GM19463 (cell line): ENCODE results near the gene BTN2A1.
"Not testable (repeated sequence)": the region's sequence is repeated elsewhere in the genome, so short reads cannot be mapped to it uniquely, and the experiment has no call there.

Source experiments
- ATAC-seq: cut with Tn5 transposase; IDR thresholded peaks from one replicate; pipeline ENCODE4 v1.9.1; 2021; ENCODE audit warnings: mild to moderate bottlenecking, moderate library complexity; ENCODE audit not compliant: unreplicated experiment

Gene BTN2A1

DNA sequence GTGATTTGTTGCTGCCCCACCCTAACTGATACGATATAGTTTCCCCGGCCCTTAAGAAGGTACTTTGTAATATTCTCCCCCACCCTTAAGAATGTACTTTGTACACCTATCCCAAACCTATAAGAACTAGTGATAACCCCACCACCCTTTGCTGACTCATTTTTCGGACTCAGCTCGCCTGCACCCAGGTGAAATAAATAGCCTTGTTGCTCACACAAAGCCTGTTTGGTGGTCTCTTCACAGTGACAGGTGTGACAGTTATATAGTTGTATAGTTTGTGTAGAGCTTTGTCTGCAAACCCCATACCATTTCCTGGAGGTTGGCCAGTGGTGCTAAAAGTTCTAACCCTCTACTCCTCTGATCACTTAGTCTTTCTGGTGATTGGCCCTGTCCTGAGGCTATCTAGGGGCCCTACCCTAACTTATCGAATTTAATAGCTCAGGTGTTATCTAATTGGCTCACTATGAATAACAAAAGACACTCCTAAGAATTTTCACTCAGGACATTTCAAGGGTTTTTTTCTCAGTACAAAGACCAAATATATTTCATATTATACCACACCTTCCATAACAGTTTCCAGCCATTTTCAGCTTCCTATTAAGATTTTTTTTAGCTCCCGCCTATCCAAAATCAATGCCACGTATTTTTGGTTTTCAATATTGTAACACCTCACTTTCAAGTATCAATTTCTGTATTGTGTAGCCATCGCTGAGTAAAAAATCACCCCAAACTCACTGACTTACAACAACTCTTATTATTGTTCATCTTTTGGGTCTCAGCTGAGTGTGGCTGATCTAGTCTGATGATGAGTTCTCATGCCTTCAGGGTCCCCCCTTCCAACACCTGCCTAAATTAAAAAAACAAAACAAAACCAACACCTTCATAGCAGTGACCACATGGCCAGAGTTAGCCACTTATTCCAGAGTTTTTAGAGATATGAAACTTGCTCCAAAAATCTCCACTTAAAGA lies 32.5 kb downstream of the BTN2A1 start:
- no peak for ATAC-seq

DNA sequence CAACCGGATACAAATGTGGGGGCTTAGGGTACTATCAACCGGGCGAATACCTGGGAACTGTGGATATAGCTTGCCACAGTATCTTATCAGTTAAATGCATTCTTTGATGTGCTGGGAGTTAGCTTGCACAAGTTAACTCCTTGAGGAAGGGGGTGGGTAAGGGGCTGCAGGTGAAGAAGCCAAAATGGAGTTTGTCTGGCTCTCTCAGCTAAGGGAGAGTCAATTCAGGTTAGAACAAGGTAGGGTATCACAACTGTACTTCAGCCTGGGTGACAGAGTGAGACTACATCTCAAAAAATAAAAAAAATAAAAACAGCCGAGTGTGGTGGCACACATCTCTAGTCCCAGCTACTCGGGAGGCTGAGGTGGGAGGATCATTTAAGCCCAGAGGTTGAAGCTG lies 33.8 kb downstream of the BTN2A1 start:
- no peak for ATAC-seq

DNA sequence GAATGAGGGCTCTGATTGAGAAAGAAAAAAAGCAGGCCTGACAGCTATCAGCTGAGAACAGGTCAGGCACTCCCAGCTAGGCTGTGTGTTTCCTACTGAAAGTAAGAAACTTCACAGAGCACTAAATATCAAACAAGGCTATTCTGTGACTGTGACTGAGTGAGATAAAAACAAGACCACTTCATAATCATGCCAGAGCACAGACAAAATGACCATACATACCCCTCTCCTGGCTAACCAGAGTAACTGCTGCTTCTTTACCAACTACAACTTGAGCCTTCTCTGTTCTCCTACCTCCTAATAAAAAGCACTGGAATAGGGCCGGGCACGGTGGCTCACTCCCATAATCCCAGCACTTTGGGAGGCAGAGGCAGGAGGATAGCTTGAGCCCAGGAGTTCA lies 35.5 kb downstream of the BTN2A1 start:
- no peak for ATAC-seq

DNA sequence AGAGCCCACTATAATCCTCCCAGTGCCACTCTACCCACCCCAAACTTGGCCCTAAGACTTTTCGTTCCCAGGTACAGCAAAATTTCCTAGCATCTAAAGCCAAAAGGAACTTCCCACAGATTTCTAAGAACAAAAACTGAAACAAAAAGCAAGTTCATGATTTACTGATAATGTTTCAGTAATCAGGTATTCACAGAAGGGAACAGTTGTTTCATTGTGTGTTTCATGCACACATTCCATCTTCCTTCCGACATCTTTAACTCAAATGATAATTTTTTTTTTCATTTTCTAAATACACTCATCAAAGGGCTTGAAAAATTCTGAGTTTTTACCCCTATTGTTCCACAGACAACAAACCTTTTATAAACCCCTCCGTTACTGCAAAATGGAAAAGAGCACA lies 36.4 kb downstream of the BTN2A1 start:
- ATAC-seq: no peak

DNA sequence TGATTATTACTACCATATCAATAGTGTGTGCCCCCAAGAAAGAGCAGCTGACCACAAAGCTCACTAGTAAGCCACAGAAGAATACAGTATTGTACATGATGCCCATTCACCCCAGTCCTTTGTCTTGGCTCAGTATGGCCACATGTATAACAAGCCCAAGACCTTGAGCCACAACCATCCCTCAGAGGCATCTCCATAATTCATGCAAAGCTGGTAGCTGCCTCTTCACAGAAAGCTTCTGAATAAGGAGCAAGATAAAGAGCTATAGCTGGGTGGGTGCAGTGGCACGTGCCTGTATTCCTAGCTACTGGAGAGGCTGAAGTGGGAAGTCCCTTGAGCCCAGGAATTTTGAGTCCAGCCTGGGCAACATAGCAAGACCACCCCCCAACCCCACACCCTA lies 37.5 kb downstream of the BTN2A1 start:
- no peak for ATAC-seq

DNA sequence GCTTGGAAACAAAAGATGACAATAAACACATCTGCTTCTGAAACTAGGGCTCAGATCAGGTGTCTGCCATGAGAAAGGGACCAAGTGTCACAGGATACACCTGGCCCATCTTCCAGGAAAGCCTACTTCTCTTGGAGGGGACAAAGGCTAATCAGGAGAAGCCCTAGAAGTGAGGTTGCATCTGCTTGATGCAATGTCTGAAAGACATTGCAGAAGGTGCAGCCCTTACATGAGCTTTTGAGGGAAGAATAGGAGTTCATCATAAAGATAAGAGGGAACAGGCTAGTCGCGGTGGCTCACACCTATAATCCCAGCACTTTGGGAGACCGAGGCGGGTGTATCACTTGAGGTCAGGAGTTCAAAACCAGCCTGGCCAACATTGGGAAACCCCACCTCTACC lies 39.9 kb downstream of the BTN2A1 start:
- no peak for ATAC-seq

DNA sequence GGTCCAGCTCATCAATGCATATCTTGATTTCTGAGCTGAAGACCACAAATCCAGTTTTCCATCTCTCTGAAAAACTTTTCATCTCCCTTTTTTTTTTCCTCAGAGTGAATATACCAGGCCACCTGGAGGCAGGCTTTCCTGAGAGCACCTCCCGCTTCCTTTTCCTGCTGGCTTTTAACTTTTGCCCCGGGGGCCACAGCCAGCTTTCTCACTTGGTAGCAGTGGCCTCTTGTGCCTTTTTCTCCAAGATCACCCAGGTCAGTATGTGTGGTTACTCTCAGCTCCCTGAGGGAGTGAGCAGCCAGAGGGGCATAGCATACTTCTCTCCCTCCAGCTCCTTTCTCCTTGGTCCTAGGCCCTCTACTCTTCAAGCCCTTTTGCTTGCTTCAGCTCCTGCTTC lies 42.3 kb downstream of the BTN2A1 start, which contains the start of gene BTN1A1:
TSS of gene BTN1A1 (plus strand) at position 202 of the 400 bp plus-strand sequence. CDS start 984 bp downstream, outside the sequence.
- no peak for ATAC-seq

DNA sequence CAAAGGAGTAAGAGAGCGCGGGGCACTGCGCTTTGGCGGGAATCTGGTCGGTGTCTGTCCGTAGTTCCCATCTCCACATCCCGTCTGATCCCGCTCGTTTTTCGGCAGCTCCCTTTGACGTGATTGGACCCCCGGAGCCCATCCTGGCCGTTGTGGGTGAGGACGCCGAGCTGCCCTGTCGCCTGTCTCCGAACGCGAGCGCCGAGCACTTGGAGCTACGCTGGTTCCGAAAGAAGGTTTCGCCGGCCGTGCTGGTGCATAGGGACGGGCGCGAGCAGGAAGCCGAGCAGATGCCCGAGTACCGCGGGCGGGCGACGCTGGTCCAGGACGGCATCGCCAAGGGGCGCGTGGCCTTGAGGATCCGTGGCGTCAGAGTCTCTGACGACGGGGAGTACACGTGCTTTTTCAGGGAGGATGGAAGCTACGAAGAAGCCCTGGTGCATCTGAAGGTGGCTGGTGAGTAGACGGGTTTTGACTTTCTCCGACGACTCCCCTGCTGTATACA lies 43.8 kb downstream of the BTN2A1 start:
- ATAC-seq: no peak

DNA sequence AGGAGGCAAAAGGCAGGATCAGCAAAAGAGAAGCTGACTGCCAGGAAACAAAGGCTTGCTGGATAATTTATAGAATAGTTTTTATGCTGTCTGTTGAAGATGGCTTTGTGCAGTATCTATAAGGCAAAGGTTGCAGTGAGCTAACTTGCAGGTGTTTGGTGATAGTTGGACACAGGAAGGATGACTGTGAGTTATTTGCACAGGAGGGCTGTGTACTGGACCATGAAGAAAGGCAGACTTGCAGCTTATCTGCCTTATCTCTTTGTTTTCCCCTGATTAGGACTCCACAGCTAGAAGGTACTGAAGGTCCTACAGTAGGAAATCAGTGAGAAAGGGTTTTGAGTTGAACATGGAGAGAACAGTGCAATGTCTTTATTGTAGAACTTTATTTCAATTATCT lies 44.4 kb downstream of the BTN2A1 start:
- ATAC-seq: no peak

DNA sequence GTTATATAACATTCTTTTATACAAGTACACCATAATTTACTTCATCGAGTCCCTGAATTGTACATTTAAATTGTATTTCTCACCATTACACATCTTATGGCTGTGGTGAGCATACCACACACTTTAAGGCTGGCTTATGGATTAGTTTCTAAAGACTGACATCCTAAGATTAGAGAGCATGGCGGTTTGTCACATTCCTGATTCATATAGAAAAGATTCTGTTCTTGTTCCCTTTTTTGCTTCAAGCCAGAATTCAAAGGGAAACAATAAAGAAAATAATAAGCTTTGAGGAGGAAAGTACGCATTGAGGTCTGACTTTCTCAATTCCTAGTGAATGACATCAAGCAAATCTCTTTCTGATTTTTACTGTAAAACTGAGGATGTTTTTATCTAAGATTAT lies 44.9 kb downstream of the BTN2A1 start:
- no peak for ATAC-seq

DNA sequence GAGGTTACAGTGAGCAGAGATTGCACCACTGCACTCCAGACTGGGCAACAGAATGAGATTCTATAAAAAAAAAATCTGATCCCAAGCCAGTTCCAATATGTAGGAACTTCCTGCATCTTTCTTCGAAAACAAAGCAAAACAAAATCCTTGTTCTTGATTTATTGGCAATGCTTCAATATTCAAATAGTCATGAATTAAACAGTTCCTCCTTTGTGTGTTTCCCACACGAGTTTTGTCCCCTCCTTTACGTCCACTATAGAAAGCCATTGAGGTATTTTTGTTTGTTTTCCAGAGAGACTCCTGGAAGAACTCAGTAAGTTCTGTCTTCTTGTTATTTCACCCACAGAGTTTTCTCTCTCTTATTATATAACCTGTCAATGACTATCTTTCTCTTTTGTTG lies 49.9 kb downstream of the BTN2A1 start:
- ATAC-seq: no peak

DNA sequence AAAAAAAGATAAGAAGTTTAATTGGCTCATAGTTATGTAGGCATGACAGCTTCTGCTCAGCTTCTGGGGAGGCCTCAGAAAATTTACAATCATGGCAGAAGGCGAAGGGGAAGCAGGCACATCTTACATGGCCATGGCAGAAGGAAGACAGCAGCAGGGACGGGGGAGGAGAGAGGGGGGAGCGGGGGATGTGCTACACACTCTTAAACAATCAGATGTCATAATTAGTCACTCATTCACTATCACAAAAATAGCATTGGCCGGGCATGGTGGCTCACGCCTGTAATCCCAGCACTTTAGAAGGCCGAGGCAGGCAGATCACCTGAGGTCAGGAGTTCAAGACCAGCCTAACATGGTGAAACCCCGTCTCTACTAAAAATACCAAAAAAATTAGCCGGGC lies 53.3 kb downstream of the BTN2A1 start:
- not testable (repeated sequence) for ATAC-seq

DNA sequence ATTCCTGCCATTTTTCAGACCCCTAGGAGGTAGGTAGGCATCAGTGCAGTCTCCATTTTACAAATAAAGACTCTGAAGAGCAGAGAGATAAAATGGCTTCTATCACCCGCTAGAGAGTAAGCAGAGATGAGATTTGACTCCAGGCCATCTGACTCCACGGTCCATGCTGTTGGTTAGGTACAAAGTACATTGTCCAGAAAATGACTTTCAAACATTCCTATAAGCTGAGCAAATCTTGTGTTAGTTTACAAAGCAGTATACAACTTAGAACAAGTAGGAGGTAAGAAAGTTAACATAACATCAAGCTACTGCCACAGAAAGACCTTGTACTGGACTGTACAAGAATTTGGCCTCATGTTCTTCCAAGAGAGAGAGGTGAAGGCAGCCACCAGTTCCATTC lies 57.2 kb downstream of the BTN2A1 start:
- ATAC-seq: no peak

DNA sequence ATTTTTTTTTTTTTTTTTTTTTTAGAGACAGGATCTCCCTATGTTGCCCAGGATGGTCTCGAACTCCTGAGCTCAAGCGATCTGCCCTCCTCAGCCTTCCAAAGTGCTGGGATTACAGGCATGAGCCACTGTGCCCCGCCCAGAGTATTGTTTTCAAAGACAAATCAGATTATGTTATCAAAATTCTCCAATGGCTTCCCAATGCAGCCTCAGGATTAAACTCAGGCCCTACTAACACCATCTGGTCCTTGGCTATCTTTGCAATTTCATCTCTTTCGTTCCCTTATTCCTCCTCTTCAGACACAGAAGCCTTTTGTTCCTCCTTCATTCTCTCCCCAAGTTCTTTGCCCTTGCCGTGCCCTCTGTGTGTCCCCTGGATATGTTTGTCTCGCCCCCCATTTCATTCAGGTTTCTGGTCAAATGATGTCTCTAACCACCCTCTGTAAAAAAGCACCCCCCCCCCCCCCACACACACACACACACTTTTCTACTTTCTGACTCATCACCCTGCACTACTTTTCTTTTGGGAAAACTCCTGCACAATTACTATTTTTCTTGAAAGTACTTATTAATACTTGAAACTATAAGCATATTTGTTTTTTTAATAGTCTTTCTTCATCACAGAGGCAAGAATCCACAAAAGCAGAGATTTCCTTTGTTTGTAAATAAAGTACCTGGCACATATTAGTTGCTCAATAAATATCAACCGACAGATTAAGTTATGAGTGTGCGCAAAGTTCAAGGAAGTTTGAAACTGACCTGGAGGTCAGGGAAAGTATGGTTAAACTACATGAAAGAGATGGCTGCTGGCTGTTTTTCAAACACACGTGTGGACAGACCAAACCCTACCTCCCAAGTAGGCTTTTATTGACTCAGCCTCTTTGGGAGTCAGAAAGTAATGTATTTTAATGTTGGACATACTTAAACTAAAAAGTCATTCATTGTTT lies 59.0 kb downstream of the BTN2A1 start:
- ATAC-seq: no peak
